ENCODE data around the gene GALNT6. TPM values are rescaled to one million over a fixed set of nuclear protein-coding genes. Genes with fewer than 3 reads are reported as not detected.
A peak's percentile ranks its signal among the peaks of the same experiment; 100 is the strongest.

The GALNT6 gene
- total RNA-seq, 1 donor from 2014 or later = not detected

- H3F3A ChIP-seq (ENCODE audit: low read depth) = peaks cover 12% of the 10 kb centered on the region
- H3K27ac ChIP-seq = no peak overlapping the region
- peaks cover 9% of the 10 kb centered on the region for H3K4me1 ChIP-seq
- H3K36me3 Mint-ChIP-seq = no peaks in the 10 kb centered on the region
- TF ChIP-seq EZH2 (IDR thresholded peaks at IDR 0.05) = no peak
- TF ChIP-seq EZH2phosphoT487 (IDR thresholded peaks at IDR 0.05) = no peak
- no peak for TF ChIP-seq CTCF (IDR thresholded peaks at IDR 0.05)
- no peak overlapping the region for H3K9ac ChIP-seq
- no peak overlapping the region for H3K27ac Mint-ChIP-seq
- no peak overlapping the region for H3K4me3 Mint-ChIP-seq
- H4K20me1 ChIP-seq (ENCODE audit: low read depth) = no peaks in the 10 kb centered on the region
- no peak for DNase-seq (ENCODE audit: low spot score)
- no peaks in the 10 kb centered on the region for H3K36me3 ChIP-seq
- no peaks in the 10 kb centered on the region for H3K9me3 ChIP-seq (ENCODE audit: low read depth)
- peaks cover 52% of the 10 kb centered on the region for H3K4me1 Mint-ChIP-seq
- no peaks in the 10 kb centered on the region for H3K79me2 ChIP-seq (ENCODE audit: low read depth)
- H3K9me3 Mint-ChIP-seq = no peaks in the 10 kb centered on the region
- H3K4me3 ChIP-seq = no peak overlapping the region
- H3K4me2 ChIP-seq = no peak overlapping the region
- H3K27me3 ChIP-seq = peaks cover 43% of the 10 kb centered on the region
- no peak overlapping the region for H2AFZ ChIP-seq (replicated peaks)
- peaks cover 32% of the 10 kb centered on the region for H3K27me3 Mint-ChIP-seq (ENCODE audit: insufficient read depth, low read depth)
These were observed 4.9 kb downstream of the GALNT6 start for GRCh38 chr12:51386351-51386750.

GRCh38 chr12:51383269-51383905, 7.8 kb downstream of the GALNT6 start:
- H3K4me1 ChIP-seq = peaks cover 9% of the 10 kb centered on the region

GRCh38 chr12:51382173-51382572, 9.0 kb downstream of the GALNT6 start:
- H3K4me1 ChIP-seq = peaks cover 9% of the 10 kb centered on the region
- TF ChIP-seq EZH2 (IDR thresholded peaks at IDR 0.05) (no peak), EZH2phosphoT487 (IDR thresholded peaks at IDR 0.05) (no peak)
- H2AFZ ChIP-seq (replicated peaks) = no peak overlapping the region
- H3K27me3 ChIP-seq = peaks cover 2% of the 10 kb centered on the region
- H3K9me3 ChIP-seq (ENCODE audit: low read depth) = no peaks in the 10 kb centered on the region
- H3K9ac ChIP-seq = no peak overlapping the region
- no peaks in the 10 kb centered on the region for H4K20me1 ChIP-seq (ENCODE audit: low read depth)
- no peak overlapping the region for H3K4me2 ChIP-seq
- no peaks in the 10 kb centered on the region for H3K79me2 ChIP-seq (ENCODE audit: low read depth)
- Mint-ChIP-seq H3K4me1 (peaks cover 30% of the 10 kb centered on the region), H3K9me3 (no peaks in the 10 kb centered on the region), H3K27ac (no peak overlapping the region), H3K27me3 (ENCODE audit: insufficient read depth, low read depth) (peaks cover 3% of the 10 kb centered on the region), H3K36me3 (no peaks in the 10 kb centered on the region), H3K4me3 (no peak overlapping the region)
- no peak for DNase-seq (ENCODE audit: low spot score)
- H3F3A ChIP-seq (ENCODE audit: low read depth) = no peaks in the 10 kb centered on the region
- H3K36me3 ChIP-seq = no peaks in the 10 kb centered on the region
- H3K27ac ChIP-seq = no peak overlapping the region
- H3K4me3 ChIP-seq = no peak overlapping the region

More at GRCh38 chr12:51383269-51383905, 7.8 kb downstream of the GALNT6 start:
- Mint-ChIP-seq H3K4me1 (peaks cover 39% of the 10 kb centered on the region), H3K27ac (no peak overlapping the region), H3K36me3 (no peaks in the 10 kb centered on the region), H3K4me3 (no peak overlapping the region), H3K9me3 (no peaks in the 10 kb centered on the region), H3K27me3 (ENCODE audit: insufficient read depth, low read depth) (peaks cover 12% of the 10 kb centered on the region)
- no peak overlapping the region for H3K4me3 ChIP-seq
- no peaks in the 10 kb centered on the region for H3K36me3 ChIP-seq
- no peak overlapping the region for H2AFZ ChIP-seq (replicated peaks)
- H3K27me3 ChIP-seq = peaks cover 14% of the 10 kb centered on the region
- no peaks in the 10 kb centered on the region for H3K79me2 ChIP-seq (ENCODE audit: low read depth)
- H4K20me1 ChIP-seq (ENCODE audit: low read depth) = no peaks in the 10 kb centered on the region
- no peaks in the 10 kb centered on the region for H3F3A ChIP-seq (ENCODE audit: low read depth)
- H3K27ac ChIP-seq = no peak overlapping the region
- H3K9ac ChIP-seq = no peak overlapping the region
- DNase-seq (ENCODE audit: low spot score) = no peak
- TF ChIP-seq EZH2 (IDR thresholded peaks at IDR 0.05) (no peak), EZH2phosphoT487 (IDR thresholded peaks at IDR 0.05) (no peak), CTCF (IDR thresholded peaks at IDR 0.05) (no peak)
- H3K9me3 ChIP-seq (ENCODE audit: low read depth) = no peaks in the 10 kb centered on the region
- peak overlapping the region; percentile 4 for H3K4me2 ChIP-seq
